GM18511 (cell line): ENCODE measurements around the gene IL2RA.

Experiments
- ATAC-seq: cut with Tn5 transposase; IDR thresholded peaks from one replicate; pipeline ENCODE4 v1.9.1; 2021; ENCODE audit warnings: mild to moderate bottlenecking, moderate library complexity; ENCODE audit not compliant: unreplicated experiment

The IL2RA gene

GRCh38 chr10:6061056-6061455 is 1.1 kb downstream of the IL2RA start:
- ATAC-seq, result no peak

- no peak for ATAC-seq
Measured at GRCh38 chr10:6059506-6059905, 2.7 kb downstream of the IL2RA start.

GRCh38 chr10:6058682-6059475 is 3.3 kb downstream of the IL2RA start:
- ATAC-seq, result no peak

- no peak for ATAC-seq
Measured at GRCh38 chr10:6056411-6057135, 5.6 kb downstream of the IL2RA start.

- ATAC-seq, result no peak
Measured at GRCh38 chr10:6055929-6056328, 6.2 kb downstream of the IL2RA start.

GRCh38 chr10:6054884-6055283 is 7.3 kb downstream of the IL2RA start:
- ATAC-seq, result no peak

- no peak for ATAC-seq
Measured at GRCh38 chr10:6053816-6054631, 8.1 kb downstream of the IL2RA start.

GRCh38 chr10:6053303-6053702 is 8.9 kb downstream of the IL2RA start:
- ATAC-seq, result no peak

- peak; percentile 35 for ATAC-seq
Measured at GRCh38 chr10:6052247-6053221, 9.6 kb downstream of the IL2RA start.

- ATAC-seq, result peak; percentile 70
Measured at GRCh38 chr10:6050801-6051445, 11.2 kb downstream of the IL2RA start.

GRCh38 chr10:6049031-6049400 is 13.2 kb downstream of the IL2RA start:
- ATAC-seq, result no peak

- ATAC-seq, result no peak
Measured at GRCh38 chr10:6048281-6049030, 13.7 kb downstream of the IL2RA start.

- ATAC-seq, result no peak
Measured at GRCh38 chr10:6047847-6048246, 14.3 kb downstream of the IL2RA start.

GRCh38 chr10:6046773-6047611 is 15.2 kb downstream of the IL2RA start:
- no peak for ATAC-seq

GRCh38 chr10:6045878-6046772 is 16.0 kb downstream of the IL2RA start:
- ATAC-seq, result no peak

GRCh38 chr10:6045314-6045848 is 16.8 kb downstream of the IL2RA start:
- ATAC-seq, result no peak

GRCh38 chr10:6044751-6045313 is 17.3 kb downstream of the IL2RA start:
- ATAC-seq, result no peak
